Measurements from ENCODE around the gene CWC27. TPM values are rescaled to one million over a fixed set of nuclear protein-coding genes. Genes with fewer than 3 reads are reported as not detected.

The CWC27 gene
- total RNA-seq, 2 donors from 2014 or later: 10.9 to 14.0 TPM

DNA sequence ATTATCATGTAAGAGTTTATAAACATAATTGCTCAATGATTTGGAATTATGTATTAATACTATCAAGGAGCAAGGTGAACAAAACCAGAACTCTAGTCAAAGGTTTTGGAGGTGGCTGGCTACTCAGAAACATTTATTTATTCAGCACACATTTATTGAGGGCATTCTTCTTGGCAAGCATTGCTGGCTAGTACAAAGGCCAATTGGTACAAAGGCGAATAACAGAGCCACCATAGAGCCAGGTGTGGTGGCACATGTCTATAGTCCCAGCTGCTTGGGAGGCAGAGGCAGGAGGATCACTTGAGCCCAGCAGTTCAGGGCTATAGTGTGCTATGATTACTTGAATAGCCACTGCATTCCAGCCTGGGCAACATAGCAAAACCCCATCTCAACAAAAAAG is 242.1 kb downstream of the CWC27 start:
- Histone ChIP-seq H3K36me3 (replicated peaks in 1 of 2; ENCODE audit: insufficient read depth in 1 of 2, low read depth in 2 of 2) (no peaks in the 10 kb centered on the region), H3K27ac (no peak overlapping the region), H3K9me3 (no peaks in the 10 kb centered on the region), H3K27me3 (no peaks in the 10 kb centered on the region), H3K4me3 (no peak overlapping the region), H3K4me1 (no peaks in the 10 kb centered on the region)
- TF ChIP-seq POLR2A (IDR thresholded peaks at IDR 0.05): no peak
- TF ChIP-seq, protein P1, sequence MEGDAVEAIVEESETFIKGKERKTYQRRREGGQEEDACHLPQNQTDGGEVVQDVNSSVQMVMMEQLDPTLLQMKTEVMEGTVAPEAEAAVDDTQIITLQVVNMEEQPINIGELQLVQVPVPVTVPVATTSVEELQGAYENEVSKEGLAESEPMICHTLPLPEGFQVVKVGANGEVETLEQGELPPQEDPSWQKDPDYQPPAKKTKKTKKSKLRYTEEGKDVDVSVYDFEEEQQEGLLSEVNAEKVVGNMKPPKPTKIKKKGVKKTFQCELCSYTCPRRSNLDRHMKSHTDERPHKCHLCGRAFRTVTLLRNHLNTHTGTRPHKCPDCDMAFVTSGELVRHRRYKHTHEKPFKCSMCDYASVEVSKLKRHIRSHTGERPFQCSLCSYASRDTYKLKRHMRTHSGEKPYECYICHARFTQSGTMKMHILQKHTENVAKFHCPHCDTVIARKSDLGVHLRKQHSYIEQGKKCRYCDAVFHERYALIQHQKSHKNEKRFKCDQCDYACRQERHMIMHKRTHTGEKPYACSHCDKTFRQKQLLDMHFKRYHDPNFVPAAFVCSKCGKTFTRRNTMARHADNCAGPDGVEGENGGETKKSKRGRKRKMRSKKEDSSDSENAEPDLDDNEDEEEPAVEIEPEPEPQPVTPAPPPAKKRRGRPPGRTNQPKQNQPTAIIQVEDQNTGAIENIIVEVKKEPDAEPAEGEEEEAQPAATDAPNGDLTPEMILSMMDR (IDR thresholded peaks at IDR 0.05): no peak
- intact Hi-C loops (cut with DNase I): no loop called here
- no peak for DNase-seq
- 29 to 38% methylated on average over 1 of the region's 1 CpG for WGBS, 2 donors
- ATAC-seq: no peak

DNA sequence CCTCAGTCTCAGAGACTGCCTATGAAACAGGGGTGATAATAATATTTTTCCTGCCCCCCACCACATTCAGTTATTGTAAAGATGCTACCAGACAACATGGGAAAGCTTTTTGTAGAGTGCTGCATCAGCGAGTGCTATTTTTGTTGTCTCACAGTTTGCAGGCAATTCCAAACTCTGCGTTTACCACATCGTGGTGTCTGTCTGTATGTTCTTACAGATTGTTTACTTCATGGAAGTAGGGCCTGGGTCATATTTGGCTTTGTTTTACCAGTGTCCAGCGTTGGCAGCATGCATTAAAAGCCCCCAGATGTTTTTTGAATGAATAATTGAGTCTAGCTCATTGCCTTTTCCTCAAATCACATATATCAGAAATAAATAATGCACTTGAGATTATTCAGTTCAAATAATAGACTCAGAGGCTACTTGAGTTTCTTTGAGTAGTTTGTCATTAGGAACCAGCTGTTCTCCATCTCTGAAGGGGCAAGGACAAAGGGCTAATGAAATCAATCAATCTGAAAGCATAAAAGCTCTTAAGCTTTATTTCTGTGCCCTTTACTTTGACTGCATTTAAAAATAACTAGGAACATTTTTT is 243.7 kb downstream of the CWC27 start:
- intact Hi-C loops (cut with DNase I): no loop called here
- TF ChIP-seq POLR2A (IDR thresholded peaks at IDR 0.05): no peak
- TF ChIP-seq, protein P1 (IDR thresholded peaks at IDR 0.05): no peak
- Histone ChIP-seq H3K4me1 (no peaks in the 10 kb centered on the region), H3K4me3 (no peak overlapping the region), H3K27ac (no peak overlapping the region), H3K36me3 (replicated peaks in 1 of 2; ENCODE audit: insufficient read depth in 1 of 2, low read depth in 2 of 2) (no peaks in the 10 kb centered on the region), H3K9me3 (no peaks in the 10 kb centered on the region), H3K27me3 (no peaks in the 10 kb centered on the region)
- ATAC-seq (no peak), DNase-seq (no peak)
- WGBS, 2 donors: 73 to 83% methylated on average over 4 of the region's 4 CpGs

DNA sequence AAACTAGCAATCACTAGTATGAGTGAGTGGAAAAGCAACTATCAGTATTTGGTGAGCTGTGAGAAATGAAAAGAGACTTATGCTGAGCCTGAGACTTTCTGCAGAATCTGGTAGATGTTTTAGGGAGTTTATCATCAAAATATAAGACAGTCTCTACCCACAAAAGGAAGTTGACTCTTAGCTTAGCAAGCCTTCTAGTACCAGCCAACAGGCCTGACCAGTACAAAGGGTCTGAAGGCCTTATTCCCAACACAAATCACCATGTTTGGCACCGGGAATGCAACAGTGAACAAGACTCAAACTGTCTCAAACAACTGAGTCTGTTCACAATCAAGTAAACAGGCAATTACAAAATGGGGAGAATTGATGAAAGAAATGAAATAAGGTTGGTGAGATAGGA is 244.4 kb downstream of the CWC27 start:
- Histone ChIP-seq H3K27ac (no peak overlapping the region), H3K9me3 (no peaks in the 10 kb centered on the region), H3K4me1 (no peaks in the 10 kb centered on the region), H3K4me3 (no peak overlapping the region), H3K36me3 (replicated peaks in 1 of 2; ENCODE audit: insufficient read depth in 1 of 2, low read depth in 2 of 2) (no peaks in the 10 kb centered on the region), H3K27me3 (no peaks in the 10 kb centered on the region)
- ATAC-seq: no peak
- DNase-seq: no peak
- no peak for TF ChIP-seq POLR2A (IDR thresholded peaks at IDR 0.05)
- TF ChIP-seq, protein P1 (IDR thresholded peaks at IDR 0.05): no peak
- 89 to 93% methylated on average over 1 of the region's 1 CpG for whole genome bisulfite sequencing, 2 donors
- intact Hi-C loops (cut with DNase I): no loop called here

DNA sequence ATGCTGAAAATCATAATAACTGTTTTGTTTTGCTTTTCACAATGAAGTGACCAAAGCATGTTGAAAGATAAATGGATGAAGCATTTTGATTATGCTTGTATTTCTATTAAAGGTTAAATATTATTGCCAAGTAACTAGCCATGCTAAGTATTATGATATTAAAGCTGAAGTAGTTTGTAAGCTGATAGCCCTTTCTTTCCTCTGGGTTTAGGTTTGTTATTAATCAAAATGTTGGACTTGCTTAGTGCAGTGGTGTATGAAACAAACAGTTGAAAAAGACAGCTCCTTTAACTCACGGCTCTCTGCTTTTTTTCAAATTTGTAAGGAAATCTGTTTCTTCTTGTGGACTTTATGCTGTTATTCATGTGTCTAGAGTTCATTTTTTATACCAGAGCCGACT is 246.0 kb downstream of the CWC27 start:
- no peaks in the 10 kb centered on the region for H3K4me1 ChIP-seq
- DNase-seq: no peak

More for the DNA sequence above, 246.0 kb downstream of the CWC27 start:
- Histone ChIP-seq H3K27me3 (no peaks in the 10 kb centered on the region), H3K36me3 (replicated peaks in 1 of 2; ENCODE audit: insufficient read depth in 1 of 2, low read depth in 2 of 2) (no peaks in the 10 kb centered on the region), H3K9me3 (no peaks in the 10 kb centered on the region), H3K4me3 (no peak overlapping the region), H3K27ac (no peak overlapping the region)
- TF ChIP-seq, protein P1 (IDR thresholded peaks at IDR 0.05): no peak
- TF ChIP-seq POLR2A (IDR thresholded peaks at IDR 0.05): no peak
- ATAC-seq: no peak
- 34 to 48% methylated on average over 2 of the region's 2 CpGs for WGBS, 2 donors
- intact Hi-C loops (cut with DNase I): no loop called here

All from body of pancreas (tissue), 4 donors.